Renal cortex interstitium (tissue), 15 donors: Measurements from ENCODE around the gene VKORC1. TPM values are rescaled to one million over a fixed set of nuclear protein-coding genes. Genes with fewer than 3 reads are reported as not detected.
A peak's percentile ranks its signal among the peaks of the same experiment; 100 is the strongest.
"Not testable (repeated sequence)": the region's sequence is repeated elsewhere in the genome, so short reads cannot be mapped to it uniquely, and the experiment has no call there.

Experiments
- DNase-seq, 11 donors: peaks; one replicate each; pipeline ENCODE4 v3.0.0-alpha.2; 2013; ENCODE audit warnings: low read depth in 9 of 11, low spot score in 4 of 11; ENCODE audit errors: extremely low read depth in 1 of 11
- long read RNA-seq, 16 experiments: transcript quantifications; one replicate each; lab custom pipeline, GENCODE V29; 2026
- polyA plus RNA-seq, 3 donors: library from polyadenylated mRNA; unstranded; fragments of 120-200 nt; gene quantifications; one replicate each; pipeline ENCODE4 v1.2.1, GENCODE V29; 2013; ENCODE audit not compliant: insufficient read length in 3 of 3

VKORC1 gene
- polyA plus RNA-seq, result 10 to 100 TPM; 63.3 to 80.3 (median 73.5) TPM
- long read RNA-seq, donor 1, transcript VKORC1-205 (3 exons, 1,012 nt), result major isoform, 43 of 62 reads
- long read RNA-seq, donor 1, transcript VKORC1-207 (2 exons, 461 nt), result minor isoform, 11 of 62 reads
- long read RNA-seq, donor 1, transcript VKORC1-203 (2 exons, 901 nt), result minor isoform, 8 of 62 reads
- long read RNA-seq, donor 1, partial matches to known transcripts, result 0 of 62 reads
- long read RNA-seq, donor 1, other reads (novel, unspliced or antisense), result 0 of 62 reads
- long read RNA-seq, donor 2, transcript VKORC1-203 (2 exons, 901 nt), result minor isoform, 7 of 76 reads
- long read RNA-seq, donor 2, transcript VKORC1-205 (3 exons, 1,012 nt), result major isoform, 47 of 76 reads
- long read RNA-seq, donor 2, transcript VKORC1-207 (2 exons, 461 nt), result minor isoform, 20 of 76 reads
- long read RNA-seq, donor 2, partial matches to known transcripts, result 0 of 76 reads
- long read RNA-seq, donor 2, other reads (novel, unspliced or antisense), result 0 of 76 reads
- long read RNA-seq, donor 3, transcript VKORC1-205 (3 exons, 1,012 nt), result major isoform, 69 of 127 reads
- long read RNA-seq, donor 3, transcript VKORC1-203 (2 exons, 901 nt), result minor isoform, 18 of 127 reads
- long read RNA-seq, donor 3, transcript VKORC1-207 (2 exons, 461 nt), result minor isoform, 39 of 127 reads
- long read RNA-seq, donor 3, partial matches to known transcripts, result 0 of 127 reads
- long read RNA-seq, donor 3, other reads (novel, unspliced or antisense), result 0 of 127 reads
- long read RNA-seq, donor 4, transcript VKORC1-203 (2 exons, 901 nt), result minor isoform, 10 of 95 reads
- long read RNA-seq, donor 4, transcript VKORC1-207 (2 exons, 461 nt), result minor isoform, 36 of 95 reads
- long read RNA-seq, donor 4, transcript VKORC1-205 (3 exons, 1,012 nt), result major isoform, 48 of 95 reads
- long read RNA-seq, donor 4, partial matches to known transcripts, result 0 of 95 reads
- long read RNA-seq, donor 4, other reads (novel, unspliced or antisense), result 0 of 95 reads
- long read RNA-seq, donor 5, result 0 reads
- long read RNA-seq, donor 6, transcript VKORC1-207 (2 exons, 461 nt), result minor isoform, 27 of 89 reads
- long read RNA-seq, donor 6, transcript VKORC1-203 (2 exons, 901 nt), result minor isoform, 15 of 89 reads
- long read RNA-seq, donor 6, transcript VKORC1-205 (3 exons, 1,012 nt), result major isoform, 45 of 89 reads
- long read RNA-seq, donor 6, partial matches to known transcripts, result 0 of 89 reads
- long read RNA-seq, donor 6, other reads (novel, unspliced or antisense), result 0 of 89 reads
- long read RNA-seq, donor 7, transcript VKORC1-205 (3 exons, 1,012 nt), result major isoform, 68 of 118 reads
- long read RNA-seq, donor 7, transcript VKORC1-207 (2 exons, 461 nt), result minor isoform, 36 of 118 reads
- long read RNA-seq, donor 7, transcript VKORC1-203 (2 exons, 901 nt), result minor isoform, 13 of 118 reads
- long read RNA-seq, donor 7, partial matches to known transcripts, result 0 of 118 reads
- long read RNA-seq, donor 7, other reads (novel, unspliced or antisense), result 0 of 118 reads
- long read RNA-seq, donor 8, result 0 reads
- long read RNA-seq, donor 9, transcript VKORC1-203 (2 exons, 901 nt), result minor isoform, 12 of 111 reads
- long read RNA-seq, donor 9, transcript VKORC1-207 (2 exons, 461 nt), result minor isoform, 39 of 111 reads
- long read RNA-seq, donor 9, transcript VKORC1-205 (3 exons, 1,012 nt), result major isoform, 42 of 111 reads
- long read RNA-seq, donor 9, partial matches to known transcripts, result 18 of 111 reads
- long read RNA-seq, donor 9, other reads (novel, unspliced or antisense), result 0 of 111 reads
- long read RNA-seq, donor 10, transcript VKORC1-207 (2 exons, 461 nt), result minor isoform, 37 of 96 reads
- long read RNA-seq, donor 10, transcript VKORC1-205 (3 exons, 1,012 nt), result major isoform, 45 of 96 reads
- long read RNA-seq, donor 10, transcript VKORC1-203 (2 exons, 901 nt), result minor isoform, 14 of 96 reads
- long read RNA-seq, donor 10, partial matches to known transcripts, result 0 of 96 reads
- long read RNA-seq, donor 10, other reads (novel, unspliced or antisense), result 0 of 96 reads
- long read RNA-seq, donor 11, transcript VKORC1-207 (2 exons, 461 nt), result minor isoform, 30 of 80 reads
- long read RNA-seq, donor 11, transcript VKORC1-205 (3 exons, 1,012 nt), result major isoform, 44 of 80 reads
- long read RNA-seq, donor 11, transcript VKORC1-203 (2 exons, 901 nt), result minor isoform, 6 of 80 reads
- long read RNA-seq, donor 11, partial matches to known transcripts, result 0 of 80 reads
- long read RNA-seq, donor 11, other reads (novel, unspliced or antisense), result 0 of 80 reads
- long read RNA-seq, donor 12, transcript VKORC1-205 (3 exons, 1,012 nt), result major isoform, 29 of 82 reads
- long read RNA-seq, donor 12, transcript VKORC1-203 (2 exons, 901 nt), result minor isoform, 17 of 82 reads
- long read RNA-seq, donor 12, transcript VKORC1-207 (2 exons, 461 nt), result minor isoform, 17 of 82 reads
- long read RNA-seq, donor 12, partial matches to known transcripts, result 18 of 82 reads
- long read RNA-seq, donor 12, other reads (novel, unspliced or antisense), result 0 of 82 reads
- long read RNA-seq, donor 13, result 0 reads
- long read RNA-seq, donor 14, transcript VKORC1-205 (3 exons, 1,012 nt), result minor isoform, 44 of 115 reads
- long read RNA-seq, donor 14, transcript VKORC1-207 (2 exons, 461 nt), result major isoform, 45 of 115 reads
- long read RNA-seq, donor 14, transcript VKORC1-203 (2 exons, 901 nt), result minor isoform, 8 of 115 reads
- long read RNA-seq, donor 14, partial matches to known transcripts, result 18 of 115 reads
- long read RNA-seq, donor 14, other reads (novel, unspliced or antisense), result 0 of 115 reads
- long read RNA-seq, donor 15, transcript VKORC1-207 (2 exons, 461 nt), result minor isoform, 16 of 53 reads
- long read RNA-seq, donor 15, transcript VKORC1-205 (3 exons, 1,012 nt), result major isoform, 20 of 53 reads
- long read RNA-seq, donor 15, transcript VKORC1-203 (2 exons, 901 nt), result minor isoform, 5 of 53 reads
- long read RNA-seq, donor 15, partial matches to known transcripts, result 11 of 53 reads
- long read RNA-seq, donor 15, other reads (novel, unspliced or antisense), result 0 of 53 reads
- long read RNA-seq, donor 16, transcript VKORC1-203 (2 exons, 901 nt), result minor isoform, 20 of 277 reads
- long read RNA-seq, donor 16, transcript VKORC1-205 (3 exons, 1,012 nt), result major isoform, 136 of 277 reads
- long read RNA-seq, donor 16, transcript VKORC1-207 (2 exons, 461 nt), result minor isoform, 120 of 277 reads
- long read RNA-seq, donor 16, partial matches to known transcripts, result 0 of 277 reads
- long read RNA-seq, donor 16, other reads (novel, unspliced or antisense), result 0 of 277 reads

GRCh38 chr16:31094424-31095120, at the start of gene VKORC1:
TSS of gene VKORC1 (minus strand) at chr16:31094797. CDS start at chr16:31094729, 68 bp downstream.
- peak in 10 of 11 donors; percentile 75 to 94 (median 87) for DNase-seq

- no peak for DNase-seq
Observed at GRCh38 chr16:31143694-31144148, 49.1 kb upstream of the VKORC1 start.

GRCh38 chr16:31143011-31143693, 48.6 kb upstream of the VKORC1 start:
- DNase-seq, result no peak

- DNase-seq, result peak; percentile 94 to 99 (median 98)
Observed at GRCh38 chr16:31142109-31143010, 47.8 kb upstream of the VKORC1 start.

GRCh38 chr16:31141489-31142108, 47.0 kb upstream of the VKORC1 start:
- DNase-seq, result no peak

GRCh38 chr16:31141071-31141469, 46.5 kb upstream of the VKORC1 start:
- DNase-seq, result not testable (repeated sequence)

GRCh38 chr16:31138621-31139578, 44.3 kb upstream of the VKORC1 start:
- DNase-seq, result peak in 1 of 11 donors; percentile 19

- DNase-seq, result not testable (repeated sequence)
Observed at GRCh38 chr16:31136822-31137499, 42.4 kb upstream of the VKORC1 start.

- no peak for DNase-seq
Observed at GRCh38 chr16:31136287-31136662, 41.7 kb upstream of the VKORC1 start.

GRCh38 chr16:31135535-31136286, 41.1 kb upstream of the VKORC1 start, which contains the start of gene PRSS8:
TSS of gene PRSS8 (minus strand) at chr16:31135727. CDS start at chr16:31135498, 229 bp downstream.
- DNase-seq, result peak in 1 of 11 donors; percentile 27
